Rectal smooth muscle tissue (tissue), 1 donor: ENCODE data around the gene PP2D1.
"Not testable (repeated sequence)": the region's sequence is repeated elsewhere in the genome, so short reads cannot be mapped to it uniquely, and the experiment has no call there.

Experiments
- H3K27ac ChIP-seq: one replicate; pipeline ENCODE4 v1.7.0; 2013; ENCODE audit warnings: low read depth, low read length, inconsistent platforms
- H3K27me3 ChIP-seq: one replicate; pipeline ENCODE4 v1.7.0; 2013; ENCODE audit warnings: low read length; ENCODE audit not compliant: control insufficient read depth, insufficient read depth
- H3K36me3 ChIP-seq: one replicate; pipeline ENCODE4 v1.7.0; 2013; ENCODE audit warnings: low read length; ENCODE audit not compliant: control insufficient read depth, insufficient read depth
- H3K4me1 ChIP-seq: one replicate; pipeline ENCODE4 v1.7.0; 2013; ENCODE audit warnings: low read length; ENCODE audit not compliant: control insufficient read depth, insufficient read depth
- H3K4me3 ChIP-seq: one replicate; pipeline ENCODE4 v1.7.0; 2013; ENCODE audit warnings: low read length
- H3K9ac ChIP-seq: one replicate; pipeline ENCODE4 v1.7.0; 2013; ENCODE audit warnings: low read length

The PP2D1 gene

GRCh38 chr3:20038699-20039465 lies 26.8 kb upstream of the PP2D1 start:
- no peaks in the 10 kb centered on the region for H3K27me3 ChIP-seq
- H3K36me3 ChIP-seq: no peaks in the 10 kb centered on the region
- H3K9ac ChIP-seq: no peak overlapping the region
- peak overlapping the region; percentile 92 for H3K27ac ChIP-seq
- H3K4me1 ChIP-seq: peaks cover 20% of the 10 kb centered on the region
- H3K4me3 ChIP-seq: peak overlapping the region; percentile 71

DNA sequence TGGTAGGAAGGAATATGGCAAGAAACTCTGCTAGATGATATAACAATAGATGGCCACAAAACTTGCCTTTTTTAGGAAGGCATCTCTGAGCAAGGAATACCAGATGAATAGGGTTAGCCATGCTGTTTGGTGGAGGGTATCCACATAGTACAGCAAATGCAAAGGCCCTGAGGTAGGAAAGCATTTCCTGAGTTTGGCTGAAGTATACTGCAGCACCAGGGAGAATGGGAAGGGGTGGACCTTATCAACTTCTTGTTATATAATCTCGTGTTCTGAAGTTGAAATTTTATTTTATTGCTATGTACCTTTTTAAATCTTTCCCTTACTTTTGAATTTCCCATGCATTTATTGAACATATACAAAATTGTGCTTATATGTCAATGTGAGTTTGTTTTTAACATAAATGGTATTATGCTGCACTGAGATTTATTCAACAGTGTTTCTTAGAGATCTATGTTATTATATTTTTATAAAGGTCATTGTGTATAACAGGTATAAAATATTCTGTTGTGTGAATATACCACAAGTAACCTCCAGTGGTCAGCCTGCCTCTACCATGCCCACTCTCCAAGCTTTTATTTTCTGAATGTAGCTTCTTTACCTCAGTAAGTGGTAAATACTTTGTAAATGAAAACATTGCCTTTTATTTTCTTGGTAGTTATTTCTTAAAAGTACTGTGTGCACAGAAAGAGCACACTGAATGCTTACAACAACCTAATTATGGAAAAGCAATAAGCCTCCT lies 25.4 kb upstream of the PP2D1 start:
- peaks cover 15% of the 10 kb centered on the region for H3K4me1 ChIP-seq
- H3K27me3 ChIP-seq: no peaks in the 10 kb centered on the region
- no peak overlapping the region for H3K27ac ChIP-seq

GRCh38 chr3:20035019-20035418 lies 23.0 kb upstream of the PP2D1 start:
- H3K9ac ChIP-seq: no peak overlapping the region
- H3K27me3 ChIP-seq: no peaks in the 10 kb centered on the region
- H3K4me1 ChIP-seq: peaks cover 7% of the 10 kb centered on the region
- H3K27ac ChIP-seq: no peak overlapping the region
- no peaks in the 10 kb centered on the region for H3K36me3 ChIP-seq
- no peak overlapping the region for H3K4me3 ChIP-seq

More for the DNA sequence above, 25.4 kb upstream of the PP2D1 start:
- Histone ChIP-seq H3K36me3 (no peaks in the 10 kb centered on the region), H3K9ac (no peak overlapping the region), H3K4me3 (no peak overlapping the region)

DNA sequence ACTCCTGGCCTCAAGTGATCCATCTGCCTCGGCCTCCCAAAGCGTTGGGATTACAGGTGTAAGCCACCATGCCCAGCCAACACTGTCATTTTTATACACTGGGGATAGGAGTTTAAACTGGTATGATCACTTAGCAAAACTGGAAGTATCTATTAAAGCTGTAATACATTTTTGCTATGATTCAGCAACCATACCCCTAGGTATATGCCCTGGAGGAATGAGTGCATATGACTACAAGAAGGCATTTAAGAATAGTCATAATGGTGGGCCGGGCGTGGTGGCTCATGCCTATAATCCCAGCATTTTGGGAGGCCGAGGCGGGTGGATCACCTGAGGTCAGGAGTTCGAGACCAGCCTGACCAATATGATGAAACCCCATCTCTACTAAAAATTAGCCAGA lies 19.9 kb upstream of the PP2D1 start:
- not testable (repeated sequence) for H3K9ac ChIP-seq, H3K4me1 ChIP-seq, H3K27ac ChIP-seq, H3K36me3 ChIP-seq, H3K27me3 ChIP-seq, H3K4me3 ChIP-seq

- H3K36me3 ChIP-seq: no peaks in the 10 kb centered on the region
- no peak overlapping the region for H3K9ac ChIP-seq
- H3K27ac ChIP-seq: no peak overlapping the region
- no peaks in the 10 kb centered on the region for H3K27me3 ChIP-seq
- no peak overlapping the region for H3K4me3 ChIP-seq
- no peaks in the 10 kb centered on the region for H3K4me1 ChIP-seq
Measured at GRCh38 chr3:20028905-20029331, 16.9 kb upstream of the PP2D1 start.

DNA sequence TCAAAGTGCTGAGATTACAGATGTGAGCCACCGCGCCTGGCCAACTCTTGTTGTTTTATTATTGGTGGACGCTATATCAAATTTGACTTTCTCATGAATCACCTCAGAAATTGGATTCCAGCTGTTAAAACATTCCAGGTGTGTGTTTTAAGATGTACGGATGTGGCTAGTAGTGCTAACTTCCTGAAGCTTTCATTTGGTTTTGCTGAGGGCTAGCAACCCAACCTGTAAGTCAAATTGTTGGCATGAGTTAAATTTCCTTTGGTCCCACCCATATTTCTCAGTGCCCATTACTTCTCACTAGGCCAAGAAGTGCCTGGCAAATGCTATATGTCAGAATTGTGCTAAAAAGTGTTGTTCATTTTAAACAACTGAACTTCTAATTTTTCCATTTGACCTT lies 15.1 kb upstream of the PP2D1 start:
- Histone ChIP-seq H3K27me3 (no peaks in the 10 kb centered on the region), H3K4me1 (peaks cover 6% of the 10 kb centered on the region), H3K36me3 (no peaks in the 10 kb centered on the region), H3K27ac (no peak overlapping the region), H3K4me3 (no peak overlapping the region), H3K9ac (no peak overlapping the region)

GRCh38 chr3:20023623-20024405 lies 11.8 kb upstream of the PP2D1 start:
- Histone ChIP-seq H3K36me3 (no peaks in the 10 kb centered on the region), H3K4me3 (no peak overlapping the region), H3K27ac (peak overlapping the region; percentile 18), H3K27me3 (no peaks in the 10 kb centered on the region), H3K9ac (no peak overlapping the region), H3K4me1 (peaks cover 6% of the 10 kb centered on the region)

DNA sequence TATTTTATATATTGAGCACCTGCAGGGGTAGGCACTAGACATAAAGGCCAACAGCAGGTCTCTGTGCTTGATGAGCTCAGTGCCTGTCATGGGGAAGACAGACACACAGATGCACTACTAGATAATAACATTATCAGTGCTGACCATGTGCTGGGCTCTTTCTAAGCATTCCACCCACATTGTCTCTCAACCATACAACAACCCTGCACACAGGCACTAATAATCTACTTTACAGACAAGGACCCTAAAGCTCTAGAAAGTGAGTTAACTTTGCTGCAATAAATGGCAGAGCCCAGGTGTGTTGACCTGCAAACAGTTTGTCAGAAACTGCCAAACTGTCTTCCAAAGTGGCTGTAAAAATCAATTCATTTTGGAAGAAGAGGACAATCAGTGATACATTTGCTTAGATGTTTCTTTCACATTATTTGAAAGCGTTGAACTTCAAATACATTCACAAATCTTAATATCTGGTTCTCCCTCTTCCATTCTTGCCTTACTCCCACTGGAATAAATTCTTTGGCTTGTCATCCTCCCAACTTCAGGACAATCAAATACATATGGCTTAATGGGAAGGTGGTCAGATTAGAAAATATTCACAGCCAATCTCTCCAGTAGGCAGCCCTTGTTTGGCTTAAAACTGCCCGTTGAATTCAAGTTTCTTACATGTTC lies 11.0 kb upstream of the PP2D1 start:
- peak overlapping the region; percentile 18 for H3K27ac ChIP-seq
- H3K27me3 ChIP-seq: no peaks in the 10 kb centered on the region
- no peaks in the 10 kb centered on the region for H3K36me3 ChIP-seq
- H3K4me1 ChIP-seq: peaks cover 6% of the 10 kb centered on the region
- H3K9ac ChIP-seq: no peak overlapping the region
- no peak overlapping the region for H3K4me3 ChIP-seq

GRCh38 chr3:20016076-20016475 lies 4.0 kb upstream of the PP2D1 start:
- H3K27ac ChIP-seq: not testable (repeated sequence)

DNA sequence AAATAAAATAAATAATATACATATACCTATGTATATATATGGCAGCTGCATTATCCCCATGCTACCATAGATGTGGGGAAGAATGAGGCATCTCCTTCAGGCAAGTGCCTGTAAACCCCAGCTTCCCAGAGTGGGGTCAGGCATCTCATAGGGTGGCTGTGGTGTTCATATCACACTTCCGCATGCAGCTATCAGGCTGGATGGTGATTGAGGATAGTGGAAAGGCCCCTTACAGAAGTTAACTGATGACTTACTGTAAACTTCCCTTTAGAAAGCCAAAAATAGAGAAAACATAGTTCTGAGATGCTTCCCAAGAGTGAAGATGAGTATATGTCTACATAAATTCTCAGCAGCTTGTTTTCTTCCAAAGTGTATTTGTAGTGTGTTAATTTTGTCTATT lies 3.5 kb upstream of the PP2D1 start:
- no peaks in the 10 kb centered on the region for H3K36me3 ChIP-seq

More at GRCh38 chr3:20016076-20016475, 4.0 kb upstream of the PP2D1 start:
- not testable (repeated sequence) for H3K27me3 ChIP-seq, H3K4me1 ChIP-seq, H3K4me3 ChIP-seq, H3K9ac ChIP-seq, H3K36me3 ChIP-seq

GRCh38 chr3:20013396-20013795 lies 1.3 kb upstream of the PP2D1 start:
- no peak overlapping the region for H3K27ac ChIP-seq
- no peaks in the 10 kb centered on the region for H3K27me3 ChIP-seq
- H3K4me1 ChIP-seq: no peaks in the 10 kb centered on the region
- H3K4me3 ChIP-seq: no peak overlapping the region
- no peaks in the 10 kb centered on the region for H3K36me3 ChIP-seq
- no peak overlapping the region for H3K9ac ChIP-seq

More for the DNA sequence above, 3.5 kb upstream of the PP2D1 start:
- Histone ChIP-seq H3K4me3 (no peak overlapping the region), H3K9ac (no peak overlapping the region), H3K27ac (no peak overlapping the region), H3K27me3 (no peaks in the 10 kb centered on the region), H3K4me1 (no peaks in the 10 kb centered on the region)

DNA sequence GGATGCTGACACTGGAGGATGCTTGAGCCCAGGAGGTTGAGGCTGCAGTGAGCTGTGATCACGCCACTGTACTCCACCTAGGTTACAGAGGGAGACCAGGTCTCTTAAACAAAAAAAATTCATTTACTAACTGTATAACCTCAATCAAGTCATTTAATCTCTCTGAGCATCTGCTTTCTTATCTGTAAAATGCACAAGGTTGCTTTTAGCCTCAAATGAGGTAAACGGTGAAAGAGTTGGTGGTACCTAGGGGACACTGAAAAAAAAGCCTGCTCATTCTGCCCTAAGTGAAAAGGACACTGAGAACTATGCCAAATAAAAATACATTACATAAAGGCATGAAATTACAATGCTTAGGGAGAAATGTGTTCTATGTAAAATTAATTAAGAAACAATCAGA lies 3.4 kb downstream of the PP2D1 start:
- Histone ChIP-seq H3K4me3 (no peak overlapping the region), H3K36me3 (no peaks in the 10 kb centered on the region), H3K9ac (no peak overlapping the region), H3K27me3 (no peaks in the 10 kb centered on the region), H3K4me1 (no peaks in the 10 kb centered on the region), H3K27ac (no peak overlapping the region)
